HL-60/S4 (cell line): ENCODE data around the gene HAL.
"Not testable (repeated sequence)": the region's sequence is repeated elsewhere in the genome, so short reads cannot be mapped to it uniquely, and the experiment has no call there.

Experiments
- in situ Hi-C: fragments of 300-500 bp; cut with MboI; formaldehyde crosslinking; loops from 2 replicates; pipeline ENCODE4 v1.14.3; 2022; ENCODE audit warnings: low sequenced_read_pairs

Gene HAL

DNA sequence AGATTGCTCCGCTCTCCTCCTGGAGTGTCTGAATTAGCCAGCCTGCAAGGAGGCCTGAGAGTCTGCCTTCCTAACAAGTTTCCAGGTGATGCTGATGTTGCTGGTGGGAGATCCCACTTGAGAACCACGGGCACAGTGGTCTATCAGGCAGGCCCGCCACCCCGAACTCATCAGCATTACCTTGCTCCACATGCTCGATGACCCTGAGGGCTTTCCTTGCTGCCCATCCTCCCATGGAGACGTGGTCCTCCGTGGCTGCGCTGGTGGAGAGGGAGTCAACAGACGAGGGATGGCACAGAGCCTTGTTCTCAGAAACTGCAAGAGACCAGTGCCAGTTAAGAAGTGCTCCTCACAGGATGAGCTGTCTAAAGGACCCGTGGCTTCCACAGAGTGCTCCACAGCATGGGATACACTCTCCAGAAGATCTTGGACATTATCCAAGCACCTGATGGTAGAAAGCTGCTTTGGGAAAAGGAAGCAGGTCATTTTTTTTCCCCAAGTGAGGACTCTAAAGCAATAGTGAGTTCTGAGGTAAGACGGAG, 18.3 kb downstream of the HAL start:
- in situ Hi-C loops: no loop called here

DNA sequence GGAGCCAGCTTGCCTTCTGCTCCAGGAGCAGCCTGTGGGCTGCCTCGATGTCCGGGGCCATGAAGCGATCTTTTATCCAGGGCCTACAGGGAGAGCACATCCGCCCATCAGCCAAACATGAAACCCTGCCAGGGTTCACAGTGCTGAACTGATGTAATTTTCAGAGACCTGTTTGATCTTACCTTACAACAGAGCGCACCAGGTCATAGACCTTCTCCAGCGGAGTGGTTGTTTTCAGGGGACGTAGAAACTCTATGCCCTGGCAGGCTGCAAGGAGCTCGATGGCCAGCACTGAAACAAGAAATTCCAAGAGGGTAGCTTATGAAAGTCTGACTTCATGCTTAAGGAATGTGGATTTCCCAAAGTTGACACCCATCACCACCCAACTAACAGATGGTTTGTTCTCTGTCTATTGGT, 19.7 kb downstream of the HAL start:
- in situ Hi-C loops: no loop called here

DNA sequence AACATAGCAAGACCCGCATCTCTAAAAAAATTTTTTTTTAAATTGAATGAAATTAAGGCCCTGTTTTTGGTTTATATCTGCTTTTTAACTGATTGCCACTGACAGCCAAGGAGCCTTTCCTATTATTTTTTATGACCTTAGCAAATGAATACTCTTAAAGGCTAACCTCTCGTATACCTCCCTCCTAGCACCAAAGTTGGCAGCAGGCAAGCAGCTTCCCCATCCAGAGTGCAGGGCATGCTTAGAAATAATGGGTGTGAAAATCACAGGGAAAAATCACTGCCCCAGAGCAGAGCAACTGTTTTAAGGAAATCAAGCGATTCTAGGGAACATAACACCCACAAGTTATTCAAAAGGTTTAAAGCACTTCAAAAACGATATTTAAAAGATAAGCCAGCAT, 20.7 kb downstream of the HAL start:
- in situ Hi-C loops: no loop called here

DNA sequence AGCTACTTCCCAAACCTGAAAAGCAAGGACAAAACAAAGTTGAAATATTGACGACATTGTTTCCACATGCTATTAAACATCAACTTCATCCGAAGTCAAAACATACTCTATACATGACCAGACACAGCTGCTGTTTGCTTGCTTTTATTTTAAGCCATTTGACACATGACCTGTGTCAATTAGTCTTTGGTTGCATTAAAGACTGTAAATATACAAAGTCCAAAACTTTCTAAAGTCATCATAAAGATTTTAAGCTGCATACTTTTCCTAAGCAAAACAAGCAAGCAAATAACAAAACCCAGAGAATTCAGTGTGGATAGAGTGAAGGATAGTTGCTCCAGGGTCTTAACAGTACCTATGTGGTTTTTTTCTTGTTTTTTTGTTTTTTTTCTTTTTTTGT, 21.8 kb downstream of the HAL start:
- in situ Hi-C loops: no loop called here

DNA sequence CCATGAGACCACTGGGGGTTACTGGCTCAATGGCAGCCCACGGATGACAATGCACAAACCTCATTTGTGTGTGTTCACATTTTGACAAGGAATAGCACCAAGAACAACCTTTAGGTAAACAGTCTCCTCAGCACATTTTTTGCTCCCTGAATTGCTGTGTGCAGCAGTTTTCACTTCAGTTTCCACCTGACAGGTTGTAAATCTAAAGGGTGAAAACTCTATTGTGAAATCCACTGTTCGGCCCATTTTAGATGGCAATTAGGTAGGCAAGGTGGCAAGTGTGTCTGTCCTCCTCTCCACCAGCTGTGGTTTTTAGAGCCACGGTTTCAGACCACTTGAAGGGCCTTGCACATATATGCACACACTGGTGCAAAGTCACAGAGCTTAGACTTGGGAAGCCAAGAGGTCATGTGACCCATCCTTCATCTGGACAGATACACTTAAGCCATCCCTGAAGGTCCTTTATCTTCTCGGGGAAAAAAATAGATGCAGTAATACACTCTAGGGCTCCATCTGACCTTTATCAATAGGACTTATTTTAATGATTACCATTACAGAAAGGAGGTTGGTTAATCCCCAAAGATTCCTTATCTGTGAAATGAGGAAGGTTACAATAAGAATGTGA, 23.2 kb downstream of the HAL start:
- in situ Hi-C loops: no loop called here

DNA sequence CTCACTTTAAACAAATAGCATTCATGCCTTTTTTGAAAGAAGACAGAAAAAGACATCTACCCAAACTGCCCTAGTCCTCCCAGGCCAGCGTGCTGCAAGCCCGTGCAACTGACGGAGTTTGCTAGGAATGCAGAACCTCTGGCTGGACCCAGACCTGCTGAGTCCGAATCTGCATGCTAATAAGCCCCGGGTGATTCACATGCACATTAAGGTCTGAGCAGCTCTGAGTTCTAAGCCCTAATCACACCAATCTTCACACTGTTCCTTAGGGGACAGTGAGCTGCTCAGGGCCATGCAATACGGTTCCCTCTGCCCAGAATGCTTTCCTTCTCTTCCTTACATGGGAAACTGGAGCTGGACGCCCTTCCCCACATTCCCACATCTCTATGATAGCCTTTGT, 25.2 kb downstream of the HAL start:
- in situ Hi-C loops: no loop called here

DNA sequence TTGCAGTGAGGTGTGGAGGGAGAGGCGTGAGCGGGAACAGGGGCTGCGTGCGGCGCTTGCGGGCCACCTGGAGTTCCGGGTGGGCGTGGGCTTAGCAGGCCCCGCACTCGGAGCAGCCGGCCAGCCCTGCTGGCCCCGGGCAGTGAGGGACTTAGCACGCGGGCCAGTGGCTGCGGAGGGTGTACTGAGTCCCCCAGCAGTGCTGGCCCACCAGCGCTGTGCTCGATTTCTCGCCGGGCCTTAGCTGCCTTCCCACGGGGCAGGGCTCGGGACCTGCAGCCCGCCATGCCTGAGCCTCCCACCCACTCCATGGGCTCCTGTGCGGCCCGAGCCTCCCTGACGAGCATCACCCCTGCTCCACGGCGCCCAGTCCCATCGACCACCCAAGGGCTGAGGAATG, 27.0 kb downstream of the HAL start:
- in situ Hi-C loops: not testable (repeated sequence)

DNA sequence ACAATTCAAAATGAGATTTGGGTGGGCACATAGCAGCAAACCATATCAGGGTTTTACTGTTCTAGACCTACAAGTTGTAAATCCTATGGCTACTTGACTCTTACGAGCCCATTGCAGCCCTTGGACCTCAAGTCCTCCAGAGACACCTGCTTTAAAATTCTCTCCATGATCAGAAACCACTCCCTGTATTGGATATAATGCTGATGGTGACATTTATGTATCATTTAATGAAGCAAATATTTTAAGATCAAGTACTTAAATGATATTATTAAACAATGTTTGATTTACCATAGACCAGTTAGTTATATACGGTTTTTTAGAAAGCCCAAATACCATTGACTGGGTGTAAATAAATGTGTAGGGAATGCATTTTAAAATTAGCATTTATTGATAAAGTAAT, 28.8 kb downstream of the HAL start:
- in situ Hi-C loops: no loop called here

DNA sequence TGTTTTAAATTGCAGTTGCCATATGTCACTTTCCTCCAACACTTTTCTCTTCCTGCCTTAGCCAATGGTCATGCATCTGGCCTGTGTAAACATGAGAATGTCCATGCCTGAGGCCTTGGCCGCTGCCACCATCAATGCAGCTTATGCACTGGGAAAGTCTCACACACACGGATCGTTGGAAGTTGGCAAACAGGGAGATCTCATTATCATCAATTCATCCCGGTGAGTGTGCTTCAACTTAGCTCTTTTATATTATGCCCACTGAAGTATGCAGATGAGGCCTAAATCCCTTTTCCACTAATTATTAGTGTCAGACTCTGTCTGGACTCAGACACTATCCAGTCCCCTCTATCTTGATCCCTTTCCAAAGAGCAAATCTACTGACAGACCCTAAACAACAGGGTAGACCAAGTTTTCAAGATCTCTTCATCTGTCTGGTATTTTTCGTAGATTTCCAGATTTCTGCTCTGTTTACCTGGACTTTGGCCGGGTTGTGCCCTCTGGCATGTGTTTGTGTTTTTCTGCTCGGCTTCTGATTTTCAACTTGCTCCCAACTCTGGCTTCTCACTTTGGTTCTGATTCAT, 29.8 kb downstream of the HAL start:
- in situ Hi-C loops: no loop called here

DNA sequence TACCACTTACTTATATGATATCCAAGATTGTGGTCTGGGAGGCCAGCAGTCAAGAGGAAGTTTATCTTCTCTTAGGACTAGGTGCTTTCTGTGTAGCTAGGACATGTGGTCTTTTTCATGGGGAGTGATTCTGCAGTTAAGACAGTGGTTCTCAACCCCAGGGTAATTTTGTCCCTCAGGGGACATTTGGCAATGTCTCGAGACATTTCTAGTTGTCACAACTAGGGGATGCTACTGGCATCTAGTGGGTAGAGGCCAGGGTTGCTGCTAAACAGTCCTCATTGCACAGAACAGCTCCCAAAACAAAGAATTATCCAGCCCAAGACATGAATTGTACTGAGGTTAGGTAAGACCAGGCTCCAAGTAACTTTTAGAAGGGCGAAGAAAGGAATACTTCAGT, 33.0 kb downstream of the HAL start:
- in situ Hi-C loops: no loop called here

DNA sequence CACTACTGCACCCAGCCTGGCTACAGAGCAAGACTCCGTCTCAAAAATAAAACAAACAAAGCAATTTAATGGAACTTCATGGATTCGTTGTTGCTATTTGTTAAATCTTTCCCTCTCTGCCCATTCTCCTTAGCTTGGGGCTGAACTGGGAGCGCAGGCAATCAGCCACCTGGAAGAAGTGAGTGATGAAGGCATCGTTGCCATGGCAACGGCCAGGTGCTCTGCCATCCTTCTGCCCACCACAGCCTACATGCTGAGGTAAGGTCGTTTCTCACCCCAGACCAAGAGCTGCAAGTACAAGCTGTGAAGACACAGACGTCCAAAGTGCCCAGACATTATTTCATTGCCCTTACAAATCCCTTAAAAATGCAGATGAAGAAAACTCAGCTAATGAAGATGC, 33.9 kb downstream of the HAL start:
- in situ Hi-C loops: no loop called here

DNA sequence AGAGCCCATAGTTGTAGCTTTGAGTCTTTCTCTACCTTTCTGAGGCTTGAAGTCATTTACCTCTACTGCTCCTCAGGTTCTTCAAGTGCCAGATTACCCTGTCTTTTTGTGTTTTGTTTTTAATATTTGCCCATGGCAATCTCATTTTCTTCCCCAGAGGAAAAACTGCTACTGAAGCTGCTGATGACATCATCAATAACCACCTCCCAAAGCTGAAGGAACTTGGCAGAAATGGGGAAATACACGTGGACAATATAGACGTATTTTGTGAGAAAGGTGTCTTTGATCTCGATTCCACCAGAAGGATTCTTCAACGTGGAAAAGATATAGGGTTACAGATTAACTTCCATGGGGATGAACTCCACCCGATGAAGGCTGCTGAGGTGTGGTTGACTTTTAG, 35.9 kb downstream of the HAL start:
- in situ Hi-C loops: no loop called here

DNA sequence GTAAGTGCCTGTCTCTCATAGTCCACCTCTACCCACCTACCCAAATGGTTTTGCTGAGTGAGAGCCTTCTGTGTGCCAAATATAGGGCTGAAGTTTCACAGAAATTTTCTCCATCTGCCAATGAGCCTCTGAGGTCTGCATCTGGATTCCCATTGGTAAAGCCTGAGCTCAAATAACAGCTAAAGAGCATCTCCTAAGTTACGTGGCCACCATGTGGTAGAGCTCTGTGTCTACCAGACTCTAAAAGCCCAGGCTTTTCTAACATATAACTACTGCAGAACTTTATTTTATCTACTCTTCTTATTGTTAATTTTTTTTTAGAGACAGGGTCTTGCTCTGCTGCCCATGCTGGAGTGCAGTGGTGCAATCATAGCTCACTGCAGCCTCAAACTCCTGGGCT, 37.0 kb downstream of the HAL start:
- in situ Hi-C loops: no loop called here

DNA sequence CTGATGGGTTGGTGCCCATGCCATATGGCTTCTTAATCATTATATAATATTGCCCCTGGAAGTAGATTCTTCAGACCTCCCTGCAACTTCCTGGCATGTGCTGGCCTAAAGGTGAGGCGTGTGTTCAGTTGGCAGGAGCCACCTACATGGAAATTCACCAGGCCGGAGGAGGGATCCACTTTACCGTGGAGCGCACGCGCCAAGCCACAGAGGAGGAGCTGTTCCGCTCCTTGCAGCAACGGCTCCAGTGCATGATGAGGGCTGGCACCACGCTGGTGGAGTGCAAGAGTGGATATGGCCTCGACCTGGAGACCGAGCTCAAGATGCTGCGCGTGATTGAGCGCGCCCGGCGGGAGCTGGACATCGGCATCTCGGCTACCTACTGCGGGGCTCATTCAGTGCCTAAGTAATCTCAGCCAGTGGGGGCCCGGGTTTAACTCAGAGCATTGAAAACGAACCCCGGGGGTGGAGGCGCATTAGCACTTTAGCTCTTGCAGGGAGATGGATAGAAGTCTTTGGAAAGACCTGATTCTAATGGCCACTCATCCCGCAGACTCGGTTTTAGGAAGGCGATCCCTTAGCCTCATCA, 39.5 kb downstream of the HAL start:
- in situ Hi-C loops: no loop called here

DNA sequence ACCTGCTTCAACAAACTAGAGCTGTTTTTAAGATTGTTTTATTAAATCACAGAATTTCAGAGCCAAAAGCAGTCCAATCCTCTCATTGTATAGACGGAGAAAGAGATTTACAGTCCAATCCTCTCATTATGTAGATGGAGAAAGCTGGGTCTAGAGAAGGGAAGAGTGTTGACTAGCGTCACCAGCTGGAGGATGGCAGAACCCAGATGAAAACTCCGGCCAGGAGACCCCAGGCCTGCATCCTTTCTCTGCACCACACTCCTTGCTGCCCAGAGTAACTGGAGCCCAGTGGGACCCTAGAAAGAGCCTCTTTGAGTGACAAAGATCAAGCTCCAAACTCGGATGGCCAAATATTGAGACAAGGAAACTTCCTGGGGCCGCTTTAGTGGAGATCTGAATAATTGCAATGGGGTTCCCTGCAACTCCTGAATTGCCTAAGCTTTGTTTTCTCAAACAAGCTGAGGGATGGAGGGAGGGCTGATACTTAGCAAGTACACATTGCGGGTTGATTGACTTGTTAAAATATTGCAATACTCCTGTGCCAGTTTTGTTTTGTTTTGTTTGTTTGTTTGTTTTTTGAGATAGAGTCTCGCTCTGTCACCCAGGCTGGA, 40.5 kb downstream of the HAL start:
- in situ Hi-C loops: no loop called here

DNA sequence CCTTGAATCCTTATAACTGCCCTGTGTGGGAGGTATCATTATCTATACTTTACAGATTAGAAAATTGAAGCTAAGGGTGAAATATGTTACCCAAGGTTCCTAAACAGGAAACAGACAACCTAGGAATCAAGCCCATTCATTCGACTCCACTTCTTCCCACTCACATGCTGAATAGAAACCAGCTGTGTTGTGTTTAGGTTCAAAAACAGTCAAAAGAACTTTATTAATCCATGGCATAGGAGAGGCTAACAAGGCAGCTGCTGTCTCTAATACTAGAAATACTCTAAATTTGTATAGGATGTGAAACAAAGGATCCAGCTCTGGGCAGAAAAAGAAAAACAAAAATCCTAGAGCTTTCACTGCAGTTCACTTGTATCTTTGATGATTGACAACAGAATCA, 43.1 kb downstream of the HAL start:
- in situ Hi-C loops: no loop called here

DNA sequence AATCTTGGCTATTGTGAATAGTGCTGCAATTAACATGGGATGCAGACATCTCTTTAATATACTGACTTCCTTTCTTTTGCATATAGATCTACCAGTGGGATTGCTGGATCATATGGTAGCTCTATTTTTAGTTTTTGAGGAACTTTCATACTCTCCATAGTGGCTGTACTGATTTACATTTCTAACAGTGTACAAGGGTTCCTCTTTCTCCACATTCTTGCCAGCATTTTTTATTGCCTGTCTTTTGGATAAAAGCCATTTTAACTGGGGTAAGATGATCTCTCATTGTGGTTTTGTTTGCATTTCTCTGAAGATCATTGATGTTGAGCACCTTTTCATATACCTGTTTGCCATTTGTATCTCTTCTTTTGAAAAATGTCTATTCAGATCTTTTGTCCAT, 44.6 kb downstream of the HAL start:
- in situ Hi-C loops: no loop called here

DNA sequence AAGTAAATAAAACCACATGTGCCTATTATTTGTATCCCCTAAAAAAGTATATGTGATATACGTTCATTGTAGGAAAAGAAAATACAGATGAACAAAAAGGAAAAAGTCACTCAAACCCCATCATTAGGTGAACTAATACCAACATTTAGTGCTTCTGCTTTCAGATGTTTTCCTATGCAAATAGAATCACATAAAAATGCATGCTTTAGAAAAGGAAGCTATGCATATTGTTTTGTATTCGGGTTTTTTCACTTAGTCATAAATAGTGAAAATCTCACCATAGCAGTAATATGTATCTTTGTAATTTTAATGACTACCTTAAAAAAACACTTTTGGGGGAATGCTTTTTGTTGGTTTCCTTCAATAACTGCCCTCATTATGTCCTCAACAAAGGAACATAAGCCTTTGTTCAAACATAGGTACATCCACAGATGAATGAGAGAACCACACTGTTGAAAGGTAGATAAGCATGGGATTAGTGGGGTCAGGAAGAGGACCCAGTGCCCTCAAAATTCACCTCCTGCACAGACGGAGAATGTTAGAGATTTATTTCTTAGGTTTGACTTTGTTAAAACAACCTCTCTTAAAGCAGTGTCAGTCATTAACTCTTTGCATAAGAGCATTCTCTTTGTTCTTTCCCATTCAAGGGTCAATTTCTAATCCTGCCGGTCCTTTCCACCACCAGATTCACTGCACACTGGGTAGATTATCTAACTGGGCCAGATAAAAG, 46.5 kb downstream of the HAL start:
- in situ Hi-C loops: no loop called here

DNA sequence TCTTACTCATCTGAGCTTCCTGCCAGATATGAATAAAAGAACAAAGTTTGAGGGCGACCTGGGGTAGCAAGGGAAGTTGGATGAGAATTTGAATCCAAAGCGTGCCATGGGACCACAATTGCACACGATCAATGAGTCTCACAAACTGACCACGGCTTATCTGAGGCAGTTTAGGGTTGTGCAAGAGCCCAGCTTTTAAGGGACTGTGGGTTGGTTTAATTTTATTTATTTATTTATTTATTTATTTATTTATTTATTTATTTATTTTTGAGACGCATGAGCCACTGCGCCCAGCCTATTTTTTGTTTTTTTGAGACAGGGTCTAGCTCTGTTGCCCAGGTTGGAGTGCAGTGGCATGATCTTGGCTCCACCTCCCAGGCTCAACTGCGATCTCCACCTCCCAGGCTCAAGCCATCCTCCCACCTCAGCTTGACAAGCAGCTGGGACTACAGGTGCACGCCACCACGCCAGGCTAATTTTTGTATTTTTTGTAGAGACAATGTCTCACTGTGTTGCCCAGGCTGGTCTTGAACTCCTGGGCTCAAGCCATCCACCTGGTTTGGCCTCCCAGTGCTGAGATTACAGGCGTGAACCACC, 51.9 kb downstream of the HAL start:
- in situ Hi-C loops: no loop called here

DNA sequence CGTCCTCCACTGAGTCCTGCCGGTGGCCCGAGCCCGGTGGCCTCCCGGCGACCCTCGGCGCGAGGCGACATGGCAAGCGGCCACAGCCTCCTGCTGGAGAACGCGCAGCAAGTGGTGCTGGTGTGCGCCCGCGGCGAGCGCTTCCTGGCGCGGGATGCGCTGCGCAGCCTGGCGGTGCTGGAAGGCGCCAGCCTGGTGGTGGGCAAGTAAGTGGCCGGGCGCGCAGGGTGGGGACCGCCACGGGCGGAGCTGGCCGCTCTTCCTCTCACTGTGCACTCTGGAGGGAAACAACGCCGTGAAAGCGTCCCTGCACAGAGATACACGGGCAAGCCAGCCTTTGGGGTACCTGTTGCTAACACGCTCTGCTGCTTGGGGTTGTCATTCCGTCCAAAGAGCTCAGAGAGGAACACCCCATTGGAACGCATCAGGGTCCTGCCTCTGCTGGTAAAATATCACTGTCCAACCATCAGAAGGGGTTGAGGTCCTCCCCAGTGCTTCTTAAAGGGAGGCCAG, 52.8 kb downstream of the HAL start, which contains the start of gene AMDHD1:
AMDHD1 (plus strand) TSS at position 2 of the 513 bp plus-strand sequence; CDS start at position 70, 68 bp downstream.
- in situ Hi-C loops: no loop called here
